ENCODE data around the gene HECW1.
"Not testable (repeated sequence)": the region's sequence is repeated elsewhere in the genome, so short reads cannot be mapped to it uniquely, and the experiment has no call there.

The HECW1 gene

DNA sequence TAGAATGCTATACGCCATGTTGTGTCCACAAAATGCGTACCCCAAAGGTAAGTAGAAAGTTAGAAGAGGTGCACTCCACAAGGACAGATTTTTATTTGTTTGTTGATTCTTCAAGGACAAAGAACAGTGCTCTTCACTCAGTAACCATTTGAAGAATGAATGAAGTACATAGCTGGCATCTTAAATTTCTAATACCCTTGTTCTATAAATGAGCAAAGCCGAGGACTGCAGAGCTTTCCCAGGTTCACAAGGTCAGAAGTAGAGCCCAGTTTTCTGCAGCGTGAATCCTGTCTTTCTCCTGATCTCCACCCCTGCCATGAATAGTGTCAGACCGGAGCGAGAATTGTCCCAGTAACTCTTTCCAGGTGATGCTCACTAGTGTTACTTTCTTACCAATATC lies 9.5 kb downstream of the HECW1 start:
- H3K4me1 Mint-ChIP-seq, result no peaks in the 10 kb centered on the region
- no peak overlapping the region for H3K4me3 Mint-ChIP-seq
- no peaks in the 10 kb centered on the region for H3K36me3 Mint-ChIP-seq (ENCODE audit: low read depth)
- no peak for DNase-seq
- no peaks in the 10 kb centered on the region for H3K9me3 Mint-ChIP-seq
- H3K27me3 Mint-ChIP-seq (ENCODE audit: low read depth, poor library complexity), result peaks cover 13% of the 10 kb centered on the region
- H3K27ac Mint-ChIP-seq, result no peak overlapping the region
- no peak for TF ChIP-seq CTCF (IDR thresholded peaks at IDR 0.05)

- Mint-ChIP-seq H3K9me3 (no peaks in the 10 kb centered on the region), H3K27ac (no peak overlapping the region), H3K27me3 (ENCODE audit: low read depth, poor library complexity) (peaks cover 13% of the 10 kb centered on the region), H3K4me1 (no peaks in the 10 kb centered on the region), H3K4me3 (no peak overlapping the region), H3K36me3 (ENCODE audit: low read depth) (no peaks in the 10 kb centered on the region)
- no peak for TF ChIP-seq CTCF (IDR thresholded peaks at IDR 0.05)
- no peak for DNase-seq
These were observed 11.0 kb downstream of the HECW1 start for GRCh38 chr7:43123457-43123856.

DNA sequence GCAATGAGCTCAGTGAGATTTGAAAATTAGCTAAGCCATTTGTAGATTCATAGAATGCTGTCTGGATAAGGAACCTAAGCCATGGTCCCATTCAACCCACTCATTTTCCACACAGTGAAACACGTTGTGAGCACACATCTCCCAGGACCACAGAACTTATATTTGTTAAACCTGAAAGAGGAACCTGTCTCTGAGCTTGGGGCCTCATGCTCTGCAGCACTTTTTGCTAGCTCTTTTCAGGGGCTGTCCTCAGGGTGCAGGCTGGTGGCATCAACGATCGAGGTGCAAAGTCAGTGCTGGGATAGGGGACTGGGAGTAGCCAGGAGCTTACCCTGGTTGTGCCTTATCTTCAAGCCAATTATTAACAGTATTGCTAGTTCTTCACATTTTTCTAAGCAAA lies 11.9 kb downstream of the HECW1 start:
- no peak overlapping the region for H3K27ac Mint-ChIP-seq
- no peaks in the 10 kb centered on the region for H3K4me1 Mint-ChIP-seq
- no peaks in the 10 kb centered on the region for H3K9me3 Mint-ChIP-seq
- DNase-seq, result no peak
- H3K27me3 Mint-ChIP-seq (ENCODE audit: low read depth, poor library complexity), result peaks cover 16% of the 10 kb centered on the region
- TF ChIP-seq CTCF (IDR thresholded peaks at IDR 0.05), result no peak
- no peak overlapping the region for H3K4me3 Mint-ChIP-seq
- no peaks in the 10 kb centered on the region for H3K36me3 Mint-ChIP-seq (ENCODE audit: low read depth)

- H3K4me3 Mint-ChIP-seq, result no peak overlapping the region
- peaks cover 11% of the 10 kb centered on the region for H3K27me3 Mint-ChIP-seq (ENCODE audit: low read depth, poor library complexity)
- no peak overlapping the region for H3K27ac Mint-ChIP-seq
- H3K4me1 Mint-ChIP-seq, result no peaks in the 10 kb centered on the region
- no peaks in the 10 kb centered on the region for H3K9me3 Mint-ChIP-seq
- no peaks in the 10 kb centered on the region for H3K36me3 Mint-ChIP-seq (ENCODE audit: low read depth)
- TF ChIP-seq CTCF (IDR thresholded peaks at IDR 0.05), result no peak
- no peak for DNase-seq
These were observed 17.9 kb downstream of the HECW1 start for GRCh38 chr7:43130347-43130746.

- Mint-ChIP-seq H3K9me3 (no peaks in the 10 kb centered on the region), H3K27ac (no peak overlapping the region), H3K27me3 (ENCODE audit: low read depth, poor library complexity) (peaks cover 5% of the 10 kb centered on the region), H3K4me1 (peaks cover 4% of the 10 kb centered on the region), H3K36me3 (ENCODE audit: low read depth) (no peaks in the 10 kb centered on the region), H3K4me3 (no peak overlapping the region)
- no peak for TF ChIP-seq CTCF (IDR thresholded peaks at IDR 0.05)
- DNase-seq, result no peak
These were observed 22.7 kb downstream of the HECW1 start for GRCh38 chr7:43135129-43135528.

- no peak for DNase-seq
- H3K4me3 Mint-ChIP-seq, result no peak overlapping the region
- no peaks in the 10 kb centered on the region for H3K36me3 Mint-ChIP-seq (ENCODE audit: low read depth)
- no peaks in the 10 kb centered on the region for H3K9me3 Mint-ChIP-seq
- H3K27me3 Mint-ChIP-seq (ENCODE audit: low read depth, poor library complexity), result peaks cover 8% of the 10 kb centered on the region
- H3K27ac Mint-ChIP-seq, result no peak overlapping the region
- TF ChIP-seq CTCF (IDR thresholded peaks at IDR 0.05), result no peak
- H3K4me1 Mint-ChIP-seq, result peaks cover 4% of the 10 kb centered on the region
These were observed 23.6 kb downstream of the HECW1 start for GRCh38 chr7:43136064-43136463.

DNA sequence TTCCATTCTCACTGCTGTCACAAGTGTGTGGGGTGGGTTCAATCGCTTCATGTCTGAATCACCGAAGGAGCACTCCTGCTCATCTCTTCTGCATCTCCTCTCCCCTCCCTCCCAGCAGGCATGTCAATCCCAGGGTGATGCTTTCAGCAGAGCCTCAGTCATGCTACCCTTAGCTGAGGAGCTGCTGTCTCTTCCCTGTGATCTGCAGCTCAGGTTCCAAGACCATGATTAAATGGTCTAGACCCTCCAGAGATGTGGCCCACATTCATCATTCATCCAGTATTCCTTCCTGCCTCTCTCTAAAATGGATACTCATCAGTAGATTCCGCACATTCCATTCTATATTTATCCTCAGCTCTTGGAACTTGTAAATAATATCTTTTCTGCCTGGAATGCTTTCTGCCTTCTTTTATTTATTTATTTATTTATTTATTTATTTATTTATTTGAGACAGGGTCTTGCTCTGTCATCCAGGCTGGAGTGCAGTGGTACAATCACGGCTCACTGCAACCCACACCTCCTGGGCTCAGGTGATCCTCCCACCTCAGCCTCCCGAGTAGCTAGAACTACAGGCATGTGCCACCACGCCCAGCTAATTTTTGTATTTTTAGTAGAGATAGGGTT lies 24.8 kb downstream of the HECW1 start:
- H3K4me1 Mint-ChIP-seq; H3K4me3 Mint-ChIP-seq; DNase-seq; H3K9me3 Mint-ChIP-seq; H3K36me3 Mint-ChIP-seq (ENCODE audit: low read depth); H3K27ac Mint-ChIP-seq; H3K27me3 Mint-ChIP-seq (ENCODE audit: low read depth, poor library complexity): not testable (repeated sequence)
